ENCODE data around the gene TMEM183A.
"Not testable (repeated sequence)": the region's sequence is repeated elsewhere in the genome, so short reads cannot be mapped to it uniquely, and the experiment has no call there.

Gene TMEM183A

GRCh38 chr1:202981939-202982338 is 25.2 kb upstream of the TMEM183A start:
- H3K9ac ChIP-seq (ENCODE audit: low read depth, low read length, poor library complexity): no peak overlapping the region
- peaks cover 0 to 48% (median 1%) of the 10 kb centered on the region in 3 experiments for H3K27me3 ChIP-seq (ENCODE audit: control insufficient read depth in 3 of 3, insufficient read depth in 3 of 3, low read depth in 1 of 3, low read length in 3 of 3)
- H3K4me2 ChIP-seq (ENCODE audit: insufficient read depth, low read length, poor library complexity, severe bottlenecking): no peak overlapping the region
- H3K18ac ChIP-seq (ENCODE audit: low read length): no peak overlapping the region
- H2AK5ac ChIP-seq (ENCODE audit: low read depth, low read length): no peak overlapping the region
- no CpG with 5 or more reads among the region's 2 CpGs for WGBS, 2 donors (ENCODE audit: extremely low coverage in 2 of 2, insufficient read length in 2 of 2, insufficient replicate concordance in 1 of 2)
- H3K36me3 ChIP-seq (replicated peaks in 1 of 2; ENCODE audit: control insufficient read depth in 2 of 2, insufficient read depth in 2 of 2, low read length in 2 of 2): no peaks in the 10 kb centered on the region
- no peak overlapping the region for H3K27ac ChIP-seq (replicated peaks; ENCODE audit: low read length)
- H3K4me3 ChIP-seq (ENCODE audit: low read length in 2 of 2): no peak overlapping the region
- H3K4me1 ChIP-seq (ENCODE audit: control insufficient read depth in 2 of 2, insufficient read depth in 1 of 2, low read depth in 1 of 2, low read length in 2 of 2): no peaks in the 10 kb centered on the region
- no peak overlapping the region for H3K4ac ChIP-seq (ENCODE audit: low read length)
- no peak for DNase-seq (ENCODE audit: low spot score)
- H4K91ac ChIP-seq (ENCODE audit: low read depth, low read length, poor library complexity): no peak overlapping the region
- no peak overlapping the region for H2BK12ac ChIP-seq (ENCODE audit: low read length)
- no peaks in the 10 kb centered on the region for H3K9me3 ChIP-seq (replicated peaks in 1 of 2; ENCODE audit: control insufficient read depth in 2 of 2, insufficient read depth in 1 of 2, low read depth in 1 of 2, low read length in 2 of 2)
- H2BK5ac ChIP-seq (ENCODE audit: low read length): no peak overlapping the region
- no peak overlapping the region for H2BK15ac ChIP-seq (ENCODE audit: low read length)
- no peak overlapping the region for H2AFZ ChIP-seq (ENCODE audit: low read length)
- no peak overlapping the region for H3K14ac ChIP-seq (ENCODE audit: low read length)
- no peaks in the 10 kb centered on the region for H3K79me1 ChIP-seq (ENCODE audit: low read depth, low read length)
- no peak overlapping the region for H4K8ac ChIP-seq (ENCODE audit: low read depth, low read length)
- H2BK120ac ChIP-seq (ENCODE audit: low read depth, low read length): no peak overlapping the region
- no peak overlapping the region for H3K23ac ChIP-seq (ENCODE audit: low read depth, low read length, poor library complexity)

GRCh38 chr1:202982715-202983430 is 24.3 kb upstream of the TMEM183A start:
- WGBS, 2 donors (ENCODE audit: extremely low coverage in 2 of 2, insufficient read length in 2 of 2, insufficient replicate concordance in 1 of 2): no CpG with 5 or more reads among the region's 3 CpGs

GRCh38 chr1:202986120-202986519 is 21.1 kb upstream of the TMEM183A start:
- not testable (repeated sequence) for H3K14ac ChIP-seq (ENCODE audit: low read length); H3K18ac ChIP-seq (ENCODE audit: low read length); H2BK5ac ChIP-seq (ENCODE audit: low read length); H3K36me3 ChIP-seq (replicated peaks in 1 of 2; ENCODE audit: control insufficient read depth in 2 of 2, insufficient read depth in 2 of 2, low read length in 2 of 2); H3K27ac ChIP-seq (replicated peaks; ENCODE audit: low read length); H2BK15ac ChIP-seq (ENCODE audit: low read length); H3K4ac ChIP-seq (ENCODE audit: low read length); H4K91ac ChIP-seq (ENCODE audit: low read depth, low read length, poor library complexity); H3K4me2 ChIP-seq (ENCODE audit: insufficient read depth, low read length, poor library complexity, severe bottlenecking); DNase-seq (ENCODE audit: low spot score); H2BK12ac ChIP-seq (ENCODE audit: low read length); H3K23ac ChIP-seq (ENCODE audit: low read depth, low read length, poor library complexity); H2BK120ac ChIP-seq (ENCODE audit: low read depth, low read length); H4K8ac ChIP-seq (ENCODE audit: low read depth, low read length); H2AK5ac ChIP-seq (ENCODE audit: low read depth, low read length); H3K79me1 ChIP-seq (ENCODE audit: low read depth, low read length); H2AFZ ChIP-seq (ENCODE audit: low read length); H3K9me3 ChIP-seq (replicated peaks in 1 of 2; ENCODE audit: control insufficient read depth in 2 of 2, insufficient read depth in 1 of 2, low read depth in 1 of 2, low read length in 2 of 2); H3K4me1 ChIP-seq (ENCODE audit: control insufficient read depth in 2 of 2, insufficient read depth in 1 of 2, low read depth in 1 of 2, low read length in 2 of 2); H3K4me3 ChIP-seq (ENCODE audit: low read length in 2 of 2); H3K9ac ChIP-seq (ENCODE audit: low read depth, low read length, poor library complexity)
- peaks cover 0 to 49% (median 1%) of the 10 kb centered on the region in 3 experiments for H3K27me3 ChIP-seq (ENCODE audit: control insufficient read depth in 3 of 3, insufficient read depth in 3 of 3, low read depth in 1 of 3, low read length in 3 of 3)
- no CpG with 5 or more reads among the region's 9 CpGs for WGBS, 2 donors (ENCODE audit: extremely low coverage in 2 of 2, insufficient read length in 2 of 2, insufficient replicate concordance in 1 of 2)

More at GRCh38 chr1:202982715-202983430, 24.3 kb upstream of the TMEM183A start:
- H3K79me1 ChIP-seq (ENCODE audit: low read depth, low read length): no peaks in the 10 kb centered on the region
- no peak overlapping the region for H2BK5ac ChIP-seq (ENCODE audit: low read length)
- no peak overlapping the region for H2BK120ac ChIP-seq (ENCODE audit: low read depth, low read length)
- H3K23ac ChIP-seq (ENCODE audit: low read depth, low read length, poor library complexity): no peak overlapping the region
- no peaks in the 10 kb centered on the region for H3K9me3 ChIP-seq (replicated peaks in 1 of 2; ENCODE audit: control insufficient read depth in 2 of 2, insufficient read depth in 1 of 2, low read depth in 1 of 2, low read length in 2 of 2)
- no peak overlapping the region for H3K14ac ChIP-seq (ENCODE audit: low read length)
- no peaks in the 10 kb centered on the region for H3K4me1 ChIP-seq (ENCODE audit: control insufficient read depth in 2 of 2, insufficient read depth in 1 of 2, low read depth in 1 of 2, low read length in 2 of 2)
- no peak overlapping the region for H3K9ac ChIP-seq (ENCODE audit: low read depth, low read length, poor library complexity)
- no peak overlapping the region for H2AFZ ChIP-seq (ENCODE audit: low read length)
- peaks cover 0 to 48% (median 1%) of the 10 kb centered on the region in 3 experiments for H3K27me3 ChIP-seq (ENCODE audit: control insufficient read depth in 3 of 3, insufficient read depth in 3 of 3, low read depth in 1 of 3, low read length in 3 of 3)
- H2BK12ac ChIP-seq (ENCODE audit: low read length): no peak overlapping the region
- no peak overlapping the region for H3K27ac ChIP-seq (replicated peaks; ENCODE audit: low read length)
- no peak overlapping the region for H4K8ac ChIP-seq (ENCODE audit: low read depth, low read length)
- DNase-seq (ENCODE audit: low spot score): no peak
- no peak overlapping the region for H3K18ac ChIP-seq (ENCODE audit: low read length)
- H2AK5ac ChIP-seq (ENCODE audit: low read depth, low read length): no peak overlapping the region
- no peak overlapping the region for H3K4me2 ChIP-seq (ENCODE audit: insufficient read depth, low read length, poor library complexity, severe bottlenecking)
- no peaks in the 10 kb centered on the region for H3K36me3 ChIP-seq (replicated peaks in 1 of 2; ENCODE audit: control insufficient read depth in 2 of 2, insufficient read depth in 2 of 2, low read length in 2 of 2)
- H2BK15ac ChIP-seq (ENCODE audit: low read length): no peak overlapping the region
- no peak overlapping the region for H4K91ac ChIP-seq (ENCODE audit: low read depth, low read length, poor library complexity)
- H3K4ac ChIP-seq (ENCODE audit: low read length): no peak overlapping the region
- H3K4me3 ChIP-seq (ENCODE audit: low read length in 2 of 2): no peak overlapping the region

- H3K4me1 ChIP-seq (ENCODE audit: control insufficient read depth in 2 of 2, insufficient read depth in 1 of 2, low read depth in 1 of 2, low read length in 2 of 2): no peaks in the 10 kb centered on the region
- no peak overlapping the region for H2AK5ac ChIP-seq (ENCODE audit: low read depth, low read length)
- no peak overlapping the region for H3K14ac ChIP-seq (ENCODE audit: low read length)
- H3K9me3 ChIP-seq (replicated peaks in 1 of 2; ENCODE audit: control insufficient read depth in 2 of 2, insufficient read depth in 1 of 2, low read depth in 1 of 2, low read length in 2 of 2): no peaks in the 10 kb centered on the region
- H3K27me3 ChIP-seq (ENCODE audit: control insufficient read depth in 3 of 3, insufficient read depth in 3 of 3, low read depth in 1 of 3, low read length in 3 of 3): peaks cover 0 to 54% (median 3%) of the 10 kb centered on the region in 3 experiments
- H2BK15ac ChIP-seq (ENCODE audit: low read length): no peak overlapping the region
- WGBS, 2 donors (ENCODE audit: extremely low coverage in 2 of 2, insufficient read length in 2 of 2, insufficient replicate concordance in 1 of 2): no CpG with 5 or more reads among the region's 7 CpGs
- H3K79me1 ChIP-seq (ENCODE audit: low read depth, low read length): no peaks in the 10 kb centered on the region
- no peak overlapping the region for H3K9ac ChIP-seq (ENCODE audit: low read depth, low read length, poor library complexity)
- no peak for DNase-seq (ENCODE audit: low spot score)
- H3K27ac ChIP-seq (replicated peaks; ENCODE audit: low read length): no peak overlapping the region
- H2AFZ ChIP-seq (ENCODE audit: low read length): no peak overlapping the region
- H4K91ac ChIP-seq (ENCODE audit: low read depth, low read length, poor library complexity): no peak overlapping the region
- H3K4ac ChIP-seq (ENCODE audit: low read length): no peak overlapping the region
- no peak overlapping the region for H4K8ac ChIP-seq (ENCODE audit: low read depth, low read length)
- no peak overlapping the region for H2BK12ac ChIP-seq (ENCODE audit: low read length)
- H3K36me3 ChIP-seq (replicated peaks in 1 of 2; ENCODE audit: control insufficient read depth in 2 of 2, insufficient read depth in 2 of 2, low read length in 2 of 2): no peaks in the 10 kb centered on the region
- H3K4me2 ChIP-seq (ENCODE audit: insufficient read depth, low read length, poor library complexity, severe bottlenecking): no peak overlapping the region
- no peak overlapping the region for H3K4me3 ChIP-seq (ENCODE audit: low read length in 2 of 2)
- no peak overlapping the region for H3K23ac ChIP-seq (ENCODE audit: low read depth, low read length, poor library complexity)
- no peak overlapping the region for H2BK120ac ChIP-seq (ENCODE audit: low read depth, low read length)
- H3K18ac ChIP-seq (ENCODE audit: low read length): no peak overlapping the region
- no peak overlapping the region for H2BK5ac ChIP-seq (ENCODE audit: low read length)
These were observed 19.9 kb upstream of the TMEM183A start for GRCh38 chr1:202987255-202987654.

All from neuronal stem cell (in vitro differentiated cells).